Stimulated activated CD4-positive, alpha-beta T cell treated with anti-CD3 and anti-CD28 coated beads, TNF-alpha, amount 100 ng/mL, for 24 hours (primary cell): Measurements from ENCODE around the gene PDE3B.
"Not testable (repeated sequence)": the region's sequence is repeated elsewhere in the genome, so short reads cannot be mapped to it uniquely, and the experiment has no call there.

Experiments
- DNase-seq, 3 experiments: peaks; one replicate each; pipeline ENCODE4 v3.0.0-alpha.2; 2020; ENCODE audit warnings: low read depth in 3 of 3

Gene PDE3B

DNA sequence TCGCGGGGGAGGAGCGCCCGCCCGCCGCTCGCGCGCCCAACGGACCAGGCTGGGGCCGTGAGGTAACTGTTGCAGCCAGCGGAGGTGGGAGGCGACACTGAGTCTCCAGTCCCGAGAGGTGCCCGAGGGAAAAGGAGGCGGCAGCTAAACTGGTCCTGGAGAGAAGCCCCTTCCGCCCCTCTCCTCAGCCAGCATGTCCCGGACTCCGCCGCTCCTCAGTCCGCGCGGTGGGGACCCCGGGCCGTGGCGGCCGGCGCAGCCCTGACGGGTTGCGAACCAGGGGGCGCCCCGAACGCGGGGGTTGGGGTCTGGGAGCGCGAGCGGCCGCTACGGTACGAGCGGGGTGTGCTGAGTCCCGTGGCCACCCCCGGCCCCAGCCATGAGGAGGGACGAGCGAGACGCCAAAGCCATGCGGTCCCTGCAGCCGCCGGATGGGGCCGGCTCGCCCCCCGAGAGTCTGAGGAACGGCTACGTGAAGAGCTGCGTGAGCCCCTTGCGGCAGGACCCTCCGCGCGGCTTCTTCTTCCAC, at the start of gene PDE3B:
PDE3B (plus strand) TSS at position 108 of the 529 bp plus-strand sequence; CDS start at position 380, 272 bp downstream.
- peak; percentile 41 to 78 (median 48) for DNase-seq

DNA sequence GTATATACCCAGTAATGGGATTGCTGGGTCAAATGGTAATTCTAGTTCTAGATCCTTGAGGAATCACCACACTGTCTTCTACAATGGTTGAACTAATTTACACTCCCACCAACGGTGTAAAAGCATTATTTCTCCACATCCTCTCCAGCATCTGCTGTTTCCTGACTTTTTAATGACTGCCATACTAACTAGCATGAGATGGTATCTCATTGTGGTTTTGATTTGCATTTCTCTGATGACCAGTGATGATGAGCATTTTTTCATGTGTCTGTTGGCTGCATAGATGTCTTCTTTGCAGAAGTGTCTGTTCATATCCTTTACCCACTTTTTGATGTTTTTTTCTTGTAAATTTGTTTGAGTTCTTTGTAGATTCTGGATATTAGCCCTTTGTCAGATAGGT, 48.3 kb upstream of the PDE3B start:
- DNase-seq, result not testable (repeated sequence)

DNA sequence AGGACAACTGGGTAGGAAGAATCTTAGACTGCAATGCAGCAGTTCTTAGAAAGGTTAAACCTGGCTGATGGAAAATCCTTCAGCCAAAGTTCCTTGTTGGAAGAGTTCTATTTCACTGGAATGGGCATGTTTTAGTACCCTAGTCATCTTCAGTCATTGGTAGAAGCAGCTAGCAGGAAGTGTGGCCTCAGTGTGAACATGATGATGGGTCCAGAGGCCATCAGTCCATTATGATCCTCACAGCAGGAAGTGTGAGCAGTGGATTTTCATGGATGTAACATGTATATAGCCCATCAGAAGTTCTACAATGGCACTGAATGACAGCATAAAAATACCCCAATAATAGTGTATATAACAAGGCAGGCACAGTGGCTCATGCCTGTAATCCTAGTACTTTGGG, 35.9 kb upstream of the PDE3B start:
- no peak for DNase-seq

DNA sequence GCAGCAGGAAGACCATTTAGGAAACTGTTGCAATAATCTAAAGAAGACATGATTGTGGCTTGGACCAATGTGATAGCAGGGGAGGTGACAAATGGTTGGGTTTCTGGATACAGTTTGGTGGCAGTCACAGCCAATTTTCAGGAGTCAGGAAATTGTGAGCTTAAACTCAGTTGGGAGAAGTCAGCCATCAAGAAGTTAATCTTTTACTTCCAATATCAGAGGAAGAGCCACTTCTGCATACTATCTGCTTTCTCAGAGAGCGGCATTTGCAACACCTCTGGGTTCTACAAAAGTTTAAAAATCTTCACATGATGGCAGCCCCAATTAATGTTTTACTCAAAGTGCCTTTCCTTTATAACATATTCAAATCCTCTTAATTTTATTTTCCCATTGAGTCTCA, 33.7 kb upstream of the PDE3B start:
- DNase-seq, result no peak

DNA sequence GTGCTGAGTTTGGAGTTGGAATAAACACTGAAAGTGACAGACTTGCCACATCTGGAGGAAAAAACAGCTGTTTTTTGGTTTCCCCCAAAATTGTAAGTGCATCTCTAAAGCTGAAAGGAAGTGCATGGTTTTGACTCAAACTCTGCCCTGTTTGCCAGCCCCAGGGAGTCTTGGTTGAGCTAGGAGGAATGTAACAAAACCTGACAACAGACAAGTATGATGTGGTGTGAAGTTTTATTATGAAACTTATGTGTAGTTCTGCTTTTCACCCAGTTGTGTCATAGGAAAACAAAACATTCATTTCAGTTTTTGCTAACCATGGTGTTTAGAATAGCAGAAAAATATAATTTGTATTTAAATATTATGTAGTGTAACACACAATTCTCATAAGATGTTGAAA, 31.7 kb upstream of the PDE3B start:
- DNase-seq, result no peak

DNA sequence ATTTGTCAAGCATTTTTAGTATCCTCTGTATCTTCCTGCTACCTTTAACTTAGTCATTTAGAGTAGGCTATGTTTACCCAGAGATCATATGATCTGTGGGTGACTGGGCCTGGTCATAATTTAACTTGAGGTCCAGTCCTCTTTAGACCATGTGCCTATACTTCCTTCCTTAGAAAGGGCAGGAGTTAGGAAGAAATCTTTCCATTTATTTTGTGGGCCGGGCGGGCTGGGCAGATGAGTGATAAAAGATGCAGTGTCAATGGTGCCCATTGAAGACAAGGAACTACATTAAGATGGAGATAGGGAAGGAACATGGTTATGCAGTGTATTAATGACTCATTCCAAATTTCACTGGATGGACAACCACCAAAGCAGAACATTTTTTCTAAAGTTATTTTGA, 30.9 kb upstream of the PDE3B start:
- no peak for DNase-seq

DNA sequence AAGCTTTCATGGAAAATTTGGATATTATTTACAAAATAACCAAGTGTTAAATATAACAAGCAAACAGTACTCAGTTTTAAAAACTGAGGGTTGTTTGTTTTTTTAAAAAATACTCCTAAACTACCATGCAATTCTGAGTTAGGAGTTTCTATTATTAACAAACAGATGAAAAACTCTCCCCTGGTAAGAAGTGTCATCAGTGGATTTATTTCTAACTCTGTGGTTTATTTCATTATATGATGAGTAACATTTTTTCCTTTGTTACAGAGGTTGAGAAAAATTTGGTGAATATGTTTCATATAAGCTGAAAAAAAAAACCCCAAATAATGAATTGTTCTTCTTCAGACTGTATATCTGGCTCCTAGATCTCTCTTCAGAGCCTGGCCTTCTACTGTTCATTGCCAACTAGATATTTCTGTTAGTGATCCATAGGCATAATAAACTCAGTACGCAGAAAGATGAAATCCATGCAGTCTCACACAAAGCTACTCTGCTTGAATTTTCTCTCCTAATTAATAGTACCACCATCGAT, 29.4 kb upstream of the PDE3B start:
- DNase-seq, result no peak

DNA sequence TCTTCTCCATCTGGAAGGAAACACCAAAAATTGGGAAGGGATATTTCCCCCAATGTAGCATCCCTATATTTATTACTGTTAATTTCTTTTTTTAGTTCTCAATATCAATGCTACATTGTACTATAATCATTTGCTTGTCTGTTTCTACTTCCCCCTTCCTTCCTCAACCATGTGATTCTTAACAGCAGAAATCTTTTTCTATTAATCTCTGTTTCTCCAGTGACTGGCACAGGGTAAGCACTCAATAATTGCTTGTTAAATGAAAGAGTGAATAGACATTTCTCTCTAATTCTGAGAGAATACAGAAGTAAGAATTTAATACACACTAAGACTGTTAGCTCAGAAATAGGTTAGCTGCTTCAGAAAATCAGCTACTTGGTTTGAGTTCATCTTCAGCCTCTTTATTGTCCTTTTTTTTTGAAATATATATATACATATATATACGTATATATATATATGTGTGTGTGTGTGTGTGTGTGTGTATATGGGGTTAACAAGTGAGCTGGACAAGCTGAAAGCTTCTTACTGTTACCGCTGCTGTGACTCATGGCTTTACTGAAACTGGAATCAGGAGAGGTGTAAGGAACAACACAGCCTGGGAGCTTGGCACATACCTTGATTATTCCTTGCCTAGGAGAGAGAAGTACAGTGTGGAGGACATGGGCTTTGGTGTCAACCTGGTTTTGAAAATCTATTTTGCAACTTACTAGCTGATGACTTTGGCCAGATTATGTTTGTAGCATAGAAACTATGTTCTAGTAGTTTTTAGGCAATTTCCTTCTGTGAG, 26.2 kb upstream of the PDE3B start:
- no peak for DNase-seq

DNA sequence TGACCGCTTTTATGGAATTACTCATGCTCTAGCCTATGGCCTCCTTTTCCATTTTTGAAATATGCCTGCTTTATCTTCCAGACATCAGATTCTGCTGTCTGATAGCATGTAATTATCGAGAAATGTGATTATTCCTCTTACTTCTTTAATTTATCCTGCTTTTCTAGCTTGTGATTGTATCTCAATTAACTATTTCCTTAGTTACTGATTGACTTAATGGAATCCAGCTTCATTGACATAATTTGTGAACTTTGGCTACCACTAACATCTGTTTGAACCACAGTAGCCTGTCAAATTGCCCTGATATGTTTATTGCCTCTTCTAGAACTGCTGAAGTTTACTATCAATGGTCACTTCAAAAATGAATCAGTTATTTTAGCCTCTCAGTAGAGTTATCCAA, 25.5 kb upstream of the PDE3B start:
- no peak for DNase-seq

DNA sequence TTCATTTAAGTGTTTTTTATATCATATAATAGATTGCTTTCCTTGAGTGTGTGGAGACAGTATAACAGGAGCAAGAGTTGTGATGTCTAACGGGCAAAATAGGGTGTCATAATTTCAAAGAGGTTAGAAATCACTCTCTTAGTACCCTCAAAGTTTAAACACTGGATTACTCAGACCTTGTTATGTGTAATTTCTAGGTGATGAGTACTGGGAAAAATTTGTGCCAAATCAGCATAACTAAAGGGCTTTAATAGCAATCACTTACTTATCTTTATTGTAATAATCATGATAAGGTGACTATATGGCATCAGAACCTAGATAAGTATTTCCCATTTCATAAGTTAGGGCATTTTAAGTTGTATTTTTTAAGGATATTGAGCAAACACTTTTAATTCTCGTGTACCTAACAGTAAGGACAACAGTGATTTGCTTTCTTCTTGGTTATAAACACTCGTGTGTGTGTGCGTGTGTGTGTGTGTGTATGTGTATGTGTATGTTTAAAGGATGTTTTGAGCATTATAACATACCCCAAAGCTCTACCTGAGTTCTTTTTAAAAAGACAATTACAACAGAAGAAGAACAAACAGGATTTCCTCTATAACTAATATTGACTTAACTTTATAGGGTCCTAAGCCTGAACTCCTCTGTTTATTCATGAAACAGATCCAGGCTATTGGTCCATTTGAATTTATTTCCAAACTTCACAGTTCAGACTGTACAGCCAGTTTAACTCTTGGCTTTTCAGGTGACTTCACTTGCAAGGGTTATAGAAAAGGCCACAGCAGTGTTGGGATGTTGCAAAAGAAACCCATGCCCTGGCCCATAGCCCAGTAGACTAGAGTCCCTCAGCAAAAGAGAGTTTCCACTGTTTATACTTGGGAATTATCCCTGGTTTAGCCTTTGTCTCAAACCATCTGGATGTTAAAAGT, 23.7 kb upstream of the PDE3B start:
- no peak for DNase-seq

DNA sequence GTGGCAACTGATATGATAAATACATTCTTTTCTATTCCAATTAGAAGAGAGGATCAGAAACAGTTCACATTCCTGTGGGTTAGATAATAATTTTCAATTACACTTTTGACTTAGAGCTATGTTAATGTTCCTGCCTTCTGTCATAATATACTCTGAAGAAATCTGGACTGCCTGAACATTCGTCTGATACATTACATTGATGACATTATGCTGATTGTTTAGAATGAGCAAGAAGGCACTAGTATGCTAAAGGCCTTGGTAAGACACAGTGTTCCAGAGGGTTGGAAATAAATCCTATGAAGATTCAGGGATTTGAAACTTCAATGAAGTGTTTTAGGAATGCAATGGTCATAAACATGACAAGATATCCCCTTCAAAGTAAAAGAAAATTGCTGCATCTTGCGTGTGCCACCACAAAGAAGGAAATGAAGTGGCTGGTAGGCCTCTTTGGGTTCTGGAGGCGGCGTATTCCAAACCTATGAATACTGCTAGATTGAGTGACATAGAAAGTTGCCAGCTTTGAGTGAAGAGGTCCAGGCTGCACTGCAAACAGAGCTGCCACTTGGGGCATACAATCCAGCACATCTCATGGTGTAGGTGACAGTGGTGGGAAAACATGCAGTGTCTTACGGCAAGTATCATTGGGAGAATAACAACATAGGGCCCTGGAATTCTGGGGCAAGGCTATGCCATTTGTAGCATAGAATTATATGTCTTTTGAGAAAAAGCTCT, 21.2 kb upstream of the PDE3B start:
- DNase-seq, result no peak

DNA sequence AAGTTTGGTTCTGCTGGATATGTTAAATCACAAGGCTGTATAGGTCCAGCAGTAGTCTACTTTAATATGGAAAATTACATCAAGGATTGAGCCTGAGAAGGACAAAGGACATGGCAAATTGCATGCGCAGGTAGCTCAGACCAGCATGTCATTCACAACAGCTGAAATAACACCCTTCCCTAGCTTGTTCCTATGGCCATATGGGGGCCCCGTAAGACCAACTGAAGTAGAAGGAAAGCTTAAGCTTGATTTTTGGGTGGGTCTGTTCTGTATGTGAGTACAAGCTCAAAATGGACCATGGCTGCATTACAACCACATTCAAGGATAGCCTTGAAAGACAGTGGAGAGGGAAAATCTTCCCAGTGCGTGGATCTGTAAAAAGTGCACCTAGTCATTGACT, 20.6 kb upstream of the PDE3B start:
- no peak for DNase-seq

DNA sequence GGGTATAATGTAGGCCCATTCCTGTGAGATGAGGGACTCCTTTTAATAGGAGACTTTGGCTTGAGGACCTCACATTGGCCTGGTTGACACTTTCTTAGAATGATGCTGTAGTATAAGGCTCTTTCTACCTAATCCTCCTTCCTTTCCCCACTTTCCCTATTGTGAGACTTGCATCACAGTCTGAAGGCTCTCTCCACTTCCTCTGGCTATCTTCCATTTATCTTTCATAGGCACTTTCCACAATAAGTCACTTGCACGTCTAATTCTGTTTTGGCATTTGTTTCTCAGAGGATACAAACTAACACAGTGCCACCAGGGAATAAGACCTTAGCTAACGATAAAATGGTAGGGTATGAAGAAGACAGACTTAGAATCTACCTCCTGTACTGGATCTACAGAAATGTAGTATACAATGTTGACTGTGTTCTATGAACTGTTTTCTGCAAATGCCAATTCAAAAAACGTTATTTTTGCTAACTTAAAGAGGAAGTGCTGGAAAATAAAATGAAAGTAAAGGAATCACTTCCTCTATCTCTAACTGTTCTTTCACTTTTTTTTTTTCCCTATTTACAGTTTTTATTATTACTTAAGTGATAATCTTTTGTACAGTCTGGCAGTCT, 17.9 kb upstream of the PDE3B start:
- DNase-seq, result no peak

DNA sequence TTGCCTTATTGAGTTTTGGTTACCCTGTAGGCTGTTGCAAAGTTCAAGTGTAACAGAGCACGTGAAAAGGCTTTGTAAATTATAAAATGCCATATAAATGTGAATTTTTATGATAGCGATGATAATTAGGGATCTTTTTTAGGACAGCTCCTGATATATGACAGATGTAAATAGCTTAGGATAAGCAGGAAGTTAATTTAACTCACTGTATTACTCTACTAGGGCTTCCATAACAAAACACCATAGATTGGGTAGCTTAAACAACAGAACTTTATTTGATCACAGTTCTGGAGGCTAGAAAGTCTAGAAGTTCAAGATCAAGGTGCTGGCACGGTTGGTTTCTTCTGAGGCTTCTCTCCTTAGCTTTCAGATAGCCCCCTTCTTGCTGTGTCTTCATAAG, 17.0 kb upstream of the PDE3B start:
- DNase-seq, result no peak

DNA sequence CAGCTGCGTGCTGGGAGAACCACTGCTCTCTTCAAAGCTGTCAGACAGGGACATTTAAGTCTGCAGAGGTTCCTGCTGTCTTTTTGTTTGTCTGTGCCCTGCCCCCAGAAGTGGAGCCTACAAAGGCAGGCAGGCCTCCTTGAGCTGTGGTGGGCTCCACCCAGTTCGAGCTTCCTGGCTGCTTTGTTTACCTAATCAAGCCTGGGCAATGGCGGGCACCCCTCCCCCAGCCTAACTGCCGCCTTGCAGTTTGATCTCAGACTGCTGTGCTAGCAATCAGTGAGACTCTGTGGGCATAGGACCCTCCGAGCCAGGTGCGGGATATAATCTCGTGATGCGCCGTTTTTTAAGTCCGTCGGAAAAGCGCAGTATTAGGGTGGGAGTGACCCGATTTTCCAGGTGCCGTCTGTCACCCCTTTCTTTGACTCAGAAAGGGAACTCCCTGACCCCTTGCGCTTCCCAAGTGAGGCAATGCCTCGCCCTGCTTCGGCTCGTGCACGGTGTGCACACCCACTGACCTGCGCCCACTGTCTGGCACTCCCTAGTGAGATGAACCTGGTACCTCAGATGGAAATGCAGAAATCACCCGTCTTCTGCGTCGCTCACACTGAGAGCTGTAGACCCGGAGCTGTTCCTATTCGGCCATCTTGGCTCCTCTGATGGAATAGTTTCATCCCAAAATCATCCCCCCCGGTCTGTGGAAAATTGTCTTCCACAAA, 9.9 kb upstream of the PDE3B start:
- DNase-seq, result not testable (repeated sequence)

DNA sequence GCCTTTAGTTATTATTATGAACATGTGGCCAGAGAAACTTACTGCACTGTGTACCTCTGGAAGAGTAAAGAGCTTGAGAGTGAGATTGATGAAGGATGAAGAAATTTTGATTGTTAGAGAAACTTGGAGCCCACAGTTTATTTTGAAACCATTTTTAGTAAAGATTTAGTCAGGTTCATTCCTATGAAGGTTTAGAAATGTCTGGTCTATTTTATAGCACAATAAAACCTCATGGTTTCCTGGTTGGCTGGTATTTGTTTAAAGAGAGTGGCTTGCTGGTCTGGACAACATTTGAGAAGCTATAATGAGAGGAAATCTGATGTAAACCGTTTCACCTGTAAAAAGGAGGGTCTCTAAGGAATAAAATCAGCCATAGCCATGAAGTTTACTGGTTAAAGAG, 8.8 kb upstream of the PDE3B start:
- no peak for DNase-seq

DNA sequence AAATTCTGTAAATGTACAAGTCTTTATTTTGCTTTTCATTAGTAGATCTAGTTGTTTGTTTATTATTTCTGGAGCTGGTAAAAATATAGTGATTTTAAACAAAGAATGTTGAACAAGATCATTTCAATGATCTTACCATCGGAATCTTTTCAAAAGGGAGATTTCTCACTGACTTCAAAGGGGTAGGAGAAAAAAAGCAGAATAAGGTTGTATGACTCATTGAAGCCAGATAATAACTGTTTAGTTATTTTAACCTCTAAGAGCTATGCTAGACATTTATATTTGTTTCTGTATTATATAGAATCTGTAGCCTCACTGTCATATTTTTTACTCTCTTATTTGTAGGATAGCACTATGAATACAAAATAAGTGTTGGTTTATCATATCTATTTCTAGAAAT, 8.1 kb upstream of the PDE3B start:
- no peak for DNase-seq

DNA sequence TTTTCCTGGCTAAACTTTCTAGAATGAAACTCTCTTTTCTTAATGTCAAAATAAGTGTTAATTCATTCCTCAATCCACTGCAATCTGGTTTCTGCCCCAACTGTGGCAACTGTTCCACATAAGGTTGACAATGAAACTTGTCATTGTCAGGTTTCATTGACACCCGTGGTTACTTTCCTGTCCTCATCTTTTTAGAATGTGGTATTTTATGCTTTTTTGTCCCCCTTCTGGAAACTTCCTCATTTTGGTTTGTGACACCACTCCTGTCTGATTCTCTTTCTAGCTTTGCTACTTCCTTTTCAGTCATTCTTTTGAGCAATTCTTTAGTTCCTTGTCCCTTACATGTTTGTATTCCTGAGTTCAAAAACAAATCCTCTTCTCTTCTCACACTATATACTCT, 7.5 kb upstream of the PDE3B start:
- DNase-seq, result no peak

DNA sequence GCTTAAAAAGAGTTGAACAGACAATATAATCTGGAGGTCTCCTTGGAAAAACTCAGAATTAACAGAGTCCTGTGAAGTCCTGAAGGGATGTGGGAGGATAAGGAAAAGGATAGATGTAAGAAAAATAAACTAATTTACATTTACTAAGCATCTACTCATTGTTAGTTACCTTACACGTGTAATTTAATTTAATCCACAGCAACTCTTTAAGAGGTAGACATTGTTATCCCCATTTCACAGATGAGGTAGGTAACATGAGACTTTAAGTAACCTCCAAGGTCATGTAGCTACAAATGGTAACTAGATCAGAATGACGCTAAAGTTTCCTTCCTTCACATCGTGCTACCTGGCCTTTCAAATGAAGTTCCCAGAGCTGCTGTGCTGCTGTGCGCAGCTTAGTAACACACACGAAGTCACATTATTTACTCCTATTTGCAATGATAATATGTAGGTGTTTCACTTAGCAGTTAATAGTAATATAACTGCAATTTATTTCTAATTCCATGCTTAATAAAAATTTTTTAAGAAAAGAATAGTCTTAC, 5.7 kb upstream of the PDE3B start:
- DNase-seq, result no peak

DNA sequence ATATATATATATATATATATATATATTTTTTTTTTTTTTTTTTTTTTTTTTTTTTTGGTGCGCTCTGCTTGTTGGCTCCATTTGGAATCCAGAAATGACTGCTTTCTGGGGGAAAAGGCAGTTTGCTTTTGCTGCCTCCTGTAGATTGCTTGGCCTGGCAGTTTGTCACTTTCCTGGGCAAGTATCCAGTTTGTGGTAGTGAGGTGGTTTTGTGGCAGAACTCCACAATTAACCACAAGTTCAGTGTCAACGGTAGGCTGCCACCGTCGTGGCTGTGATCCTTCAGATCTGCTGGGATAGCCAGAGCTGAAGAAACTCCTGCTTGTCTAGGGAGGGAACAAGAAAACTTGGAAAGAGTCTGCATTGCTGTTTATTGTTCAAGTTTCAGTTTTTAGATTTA, 5.0 kb upstream of the PDE3B start:
- no peak for DNase-seq
